H9 (cell line): ENCODE data around the gene LDB2. TPM values are rescaled to one million over a fixed set of nuclear protein-coding genes. Genes with fewer than 3 reads are reported as not detected.

Experiments used
- DNase-seq: peaks from one replicate; pipeline ENCODE4 v3.0.0-alpha.2; 2017
- H2AFZ ChIP-seq: one replicate; pipeline ENCODE4 v1.6.1; 2013; ENCODE audit warnings: mild to moderate bottlenecking, low read length, control low read depth, moderate library complexity
- H2AK5ac ChIP-seq: 2 replicates; pipeline ENCODE4 v1.6.1; 2013; ENCODE audit warnings: low read length, control low read depth, mixed read lengths; ENCODE audit not compliant: insufficient read length
- H2BK120ac ChIP-seq: one replicate; pipeline ENCODE4 v1.6.1; 2013; ENCODE audit warnings: low read depth, mild to moderate bottlenecking, low read length, control low read depth, inconsistent platforms; ENCODE audit not compliant: poor library complexity, severe bottlenecking
- H2BK12ac ChIP-seq: 2 replicates; pipeline ENCODE4 v1.6.1; 2013; ENCODE audit warnings: low read length, control low read depth, mixed read lengths, low read depth; ENCODE audit not compliant: insufficient read length
- H2BK15ac ChIP-seq: 2 replicates; pipeline ENCODE4 v1.6.1; 2013; ENCODE audit warnings: low read depth, low read length, control low read depth
- H2BK20ac ChIP-seq: one replicate; pipeline ENCODE4 v1.6.1; 2013; ENCODE audit warnings: low read depth, mild to moderate bottlenecking, low read length, control low read depth, inconsistent platforms; ENCODE audit not compliant: poor library complexity, severe bottlenecking
- H2BK5ac ChIP-seq: 2 replicates; pipeline ENCODE4 v1.6.1; 2013; ENCODE audit warnings: low read length, control low read depth, mixed read lengths; ENCODE audit not compliant: insufficient read length
- H3K14ac ChIP-seq: 2 replicates; pipeline ENCODE4 v1.6.1; 2013; ENCODE audit warnings: low read length, control low read depth; ENCODE audit not compliant: insufficient read depth
- H3K18ac ChIP-seq: 2 replicates; pipeline ENCODE4 v1.6.1; 2013; ENCODE audit warnings: low read depth, mild to moderate bottlenecking, mixed read lengths, low read length, control low read depth; ENCODE audit not compliant: insufficient read length
- H3K23ac ChIP-seq: 2 replicates; pipeline ENCODE4 v1.6.1; 2013; ENCODE audit warnings: low read length, control low read depth, mixed read lengths, low read depth; ENCODE audit not compliant: insufficient read length
- H3K23me2 ChIP-seq: 2 replicates; pipeline ENCODE4 v1.6.1; 2013; ENCODE audit warnings: low read depth, mild to moderate bottlenecking, mixed read lengths, low read length, control low read depth; ENCODE audit not compliant: insufficient read length, poor library complexity, severe bottlenecking
- H3K27ac ChIP-seq: 2 replicates; pipeline ENCODE4 v1.5.1; 2013; ENCODE audit warnings: low read length, control low read depth, mixed read lengths, low read depth; ENCODE audit not compliant: insufficient read length
- H3K27me3 ChIP-seq: 2 replicates; pipeline ENCODE4 v1.6.1; 2013; ENCODE audit warnings: low read length, control low read depth, inconsistent platforms; ENCODE audit not compliant: insufficient read depth
- H3K4ac ChIP-seq: 2 replicates; pipeline ENCODE4 v1.6.1; 2013; ENCODE audit warnings: low read depth, mild to moderate bottlenecking, control low read depth, inconsistent platforms, low read length, moderate library complexity
- H3K4me1 ChIP-seq: 2 replicates; pipeline ENCODE4 v1.6.1; 2013; ENCODE audit warnings: low read length, control low read depth, inconsistent platforms; ENCODE audit not compliant: insufficient read depth
- H3K4me2 ChIP-seq: 2 replicates; pipeline ENCODE4 v1.6.1; 2013; ENCODE audit warnings: low read length, control low read depth, mixed read lengths; ENCODE audit not compliant: insufficient read length, insufficient read depth
- H3K56ac ChIP-seq: 2 replicates; pipeline ENCODE4 v1.6.1; 2013; ENCODE audit warnings: low read depth, mild to moderate bottlenecking, mixed read lengths, low read length, control low read depth; ENCODE audit not compliant: insufficient read length
- H3K79me1 ChIP-seq: 2 replicates; pipeline ENCODE4 v1.6.1; 2013; ENCODE audit warnings: low read depth, mild to moderate bottlenecking, moderate library complexity, low read length, control low read depth, inconsistent platforms; ENCODE audit not compliant: insufficient read depth, poor library complexity, severe bottlenecking
- H3K79me2 ChIP-seq: 2 replicates; pipeline ENCODE4 v1.6.1; 2013; ENCODE audit warnings: low read length, control low read depth, inconsistent platforms; ENCODE audit not compliant: insufficient read depth
- H3K9ac ChIP-seq: 2 replicates; pipeline ENCODE4 v1.6.1; 2013; ENCODE audit warnings: low read length, control low read depth, mixed read lengths; ENCODE audit not compliant: insufficient read length; ENCODE audit errors: extremely low read depth
- H3K9me3 ChIP-seq: one replicate; pipeline ENCODE4 v1.6.1; 2013; ENCODE audit warnings: low read depth, low read length, inconsistent platforms; ENCODE audit not compliant: control insufficient read depth
- H3T11ph ChIP-seq: one replicate; pipeline ENCODE4 v1.6.1; 2013; ENCODE audit warnings: mild to moderate bottlenecking, low read length, control low read depth, inconsistent platforms
- H4K20me1 ChIP-seq: one replicate; pipeline ENCODE4 v1.6.1; 2013; ENCODE audit not compliant: control insufficient read depth, insufficient read length, insufficient read depth
- H4K5ac ChIP-seq: 2 replicates; pipeline ENCODE4 v1.6.1; 2013; ENCODE audit warnings: low read depth, mild to moderate bottlenecking, mixed read lengths, low read length, control low read depth; ENCODE audit not compliant: insufficient read length
- H4K8ac ChIP-seq: replicated peaks from 2 replicates; pipeline ENCODE4 v1.6.1; 2013; ENCODE audit warnings: low read length, control low read depth, mixed read lengths, low read depth; ENCODE audit not compliant: insufficient read length
- H4K91ac ChIP-seq: 2 replicates; pipeline ENCODE4 v1.6.1; 2013; ENCODE audit warnings: low read depth, mild to moderate bottlenecking, moderate library complexity, mixed read lengths, low read length, control low read depth; ENCODE audit not compliant: insufficient read length
- H3K27ac Mint-ChIP-seq, 3 experiments: 2 replicates in 2 of 3; 3 replicates in 1 of 3; pipeline ENCODE4 v1.8.0; 2020 to 2021; ENCODE audit warnings: mixed read lengths in 3 of 3, mild to moderate bottlenecking in 1 of 3, moderate library complexity in 1 of 3
- H3K27me3 Mint-ChIP-seq: 2 replicates; pipeline ENCODE4 v1.8.0; 2021; ENCODE audit warnings: low read depth, mild to moderate bottlenecking, moderate library complexity, mixed read lengths
- H3K36me3 Mint-ChIP-seq, 3 experiments: 2 replicates in 2 of 3; 3 replicates in 1 of 3; pipeline ENCODE4 v1.8.0; 2020 to 2021; ENCODE audit warnings: low read depth in 3 of 3, mixed read lengths in 3 of 3; ENCODE audit not compliant: insufficient read depth in 1 of 3
- H3K4me1 Mint-ChIP-seq, 2 experiments: 2 replicates each; pipeline ENCODE4 v1.8.0; 2020; ENCODE audit warnings: mixed read lengths in 2 of 2
- H3K4me3 Mint-ChIP-seq, 2 experiments: 2 replicates in 1 of 2; 3 replicates in 1 of 2; pipeline ENCODE4 v1.8.0; 2020 to 2021; ENCODE audit warnings: mild to moderate bottlenecking in 2 of 2, mixed read lengths in 2 of 2, moderate library complexity in 1 of 2
- H3K9me3 Mint-ChIP-seq, 2 experiments: 2 replicates in 1 of 2; 3 replicates in 1 of 2; pipeline ENCODE4 v1.8.0; 2020; ENCODE audit warnings: mild to moderate bottlenecking in 2 of 2, mixed read lengths in 2 of 2, moderate library complexity in 1 of 2
- WGBS: extraction: QIAGEN DNeasy Blood & Tissue Kit; methylation state at CpG from one replicate; pipeline ENCODE4 v1.1.7; 2013; ENCODE audit warnings: missing lambda C conversion rate, low lambda C conversion rate, mixed read lengths; ENCODE audit not compliant: insufficient read length; ENCODE audit errors: extremely low coverage; 5-methylcytosine and 5-hydroxymethylcytosine counted together
- total RNA-seq: library from RNA; stranded (reverse); gene quantifications from 2 replicates; pipeline ENCODE4 v1.2.1, GENCODE V29; 2021
- TF ChIP-seq, protein P1 (sequence below): fragments of 200-600 bp; sonication (generic); conservative IDR thresholded peaks from 3 replicates; pipeline ENCODE4 v1.8.0; 2021; ENCODE audit warnings: antibody characterized with exemption, mild to moderate bottlenecking

Gene LDB2
- total RNA-seq, 1 experiment from 2014 or later = 22.5 TPM

DNA sequence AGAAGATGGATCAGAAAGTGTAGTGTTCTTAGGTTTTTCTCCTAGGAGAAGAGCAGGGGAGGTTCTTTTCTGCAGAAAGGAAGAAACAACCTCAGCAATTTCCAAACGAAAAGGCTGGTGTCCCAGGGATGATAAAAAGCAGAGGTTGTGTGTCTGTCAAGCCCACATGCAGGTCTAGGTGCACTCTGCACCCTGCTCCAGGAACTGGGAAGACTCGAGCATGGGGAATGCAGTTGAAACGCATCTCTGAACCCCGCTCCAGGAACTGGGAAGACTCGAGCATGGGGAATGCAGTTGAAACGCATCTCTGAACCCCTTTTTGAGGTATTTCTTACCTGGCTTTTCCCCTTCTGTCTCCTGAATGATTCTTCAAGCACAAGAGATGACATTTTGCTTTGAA, 171.2 kb downstream of the LDB2 start:
- Histone ChIP-seq H3K27ac (no peak overlapping the region), H4K8ac (no peak overlapping the region), H2AFZ (no peak overlapping the region), H2AK5ac (no peak overlapping the region), H3K56ac (no peak overlapping the region), H3K79me1 (no peaks in the 10 kb centered on the region), H4K5ac (no peak overlapping the region), H4K91ac (no peak overlapping the region), H3K23ac (no peak overlapping the region), H4K20me1 (no peaks in the 10 kb centered on the region), H2BK15ac (no peak overlapping the region), H3K9me3 (no peaks in the 10 kb centered on the region), H3K4me1 (peaks cover 6% of the 10 kb centered on the region; the same call in 1 of the 2 replicates), H2BK120ac (no peak overlapping the region), H3K23me2 (no peaks in the 10 kb centered on the region), H3K27me3 (no peaks in the 10 kb centered on the region), H3T11ph (no peak overlapping the region), H3K4me2 (no peak overlapping the region), H3K79me2 (no peaks in the 10 kb centered on the region), H3K9ac (no peak overlapping the region), H3K18ac (no peak overlapping the region), H2BK12ac (no peak overlapping the region), H2BK20ac (no peak overlapping the region), H2BK5ac (no peak overlapping the region), H3K14ac (no peak overlapping the region), H3K4ac (no peak overlapping the region)
- DNase-seq = no peak
- TF ChIP-seq, protein P1, sequence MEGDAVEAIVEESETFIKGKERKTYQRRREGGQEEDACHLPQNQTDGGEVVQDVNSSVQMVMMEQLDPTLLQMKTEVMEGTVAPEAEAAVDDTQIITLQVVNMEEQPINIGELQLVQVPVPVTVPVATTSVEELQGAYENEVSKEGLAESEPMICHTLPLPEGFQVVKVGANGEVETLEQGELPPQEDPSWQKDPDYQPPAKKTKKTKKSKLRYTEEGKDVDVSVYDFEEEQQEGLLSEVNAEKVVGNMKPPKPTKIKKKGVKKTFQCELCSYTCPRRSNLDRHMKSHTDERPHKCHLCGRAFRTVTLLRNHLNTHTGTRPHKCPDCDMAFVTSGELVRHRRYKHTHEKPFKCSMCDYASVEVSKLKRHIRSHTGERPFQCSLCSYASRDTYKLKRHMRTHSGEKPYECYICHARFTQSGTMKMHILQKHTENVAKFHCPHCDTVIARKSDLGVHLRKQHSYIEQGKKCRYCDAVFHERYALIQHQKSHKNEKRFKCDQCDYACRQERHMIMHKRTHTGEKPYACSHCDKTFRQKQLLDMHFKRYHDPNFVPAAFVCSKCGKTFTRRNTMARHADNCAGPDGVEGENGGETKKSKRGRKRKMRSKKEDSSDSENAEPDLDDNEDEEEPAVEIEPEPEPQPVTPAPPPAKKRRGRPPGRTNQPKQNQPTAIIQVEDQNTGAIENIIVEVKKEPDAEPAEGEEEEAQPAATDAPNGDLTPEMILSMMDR = no peak
- Mint-ChIP-seq H3K4me1 (peaks cover 30 to 46% of the 10 kb centered on the region in 2 experiments), H3K9me3 (peaks cover 13 to 18% of the 10 kb centered on the region in 2 experiments; a peak in 4 of 5 replicates), H3K27ac (no peak overlapping the region; a peak in 1 of 7 replicates), H3K27me3 (no peaks in the 10 kb centered on the region), H3K4me3 (no peak overlapping the region), H3K36me3 (peaks cover 11 to 32% (median 18%) of the 10 kb centered on the region in 3 experiments)
- no CpG with 5 or more reads among the region's 6 CpGs for WGBS
